MCF 10A (cell line): ENCODE measurements around the gene HECTD2. TPM values are rescaled to one million over a fixed set of nuclear protein-coding genes. Genes with fewer than 3 reads are reported as not detected.
A peak's percentile ranks its signal among the peaks of the same experiment; 100 is the strongest.

ENCODE experiments used
- BruUV-seq: library from RNA; stranded (reverse); fragments of 400-500 nt; replicated peaks from 2 replicates; lab custom pipeline; 2021; lab: Mats Ljungman, UMichigan
- CTCF ChIA-PET: fragments of 300-600 bp; sonication (Branson Sonifier 250); formaldehyde crosslinking; extraction: SDS; loops from one replicate; lab custom pipeline; 2021; ENCODE audit warnings: antibody characterized with exemption, inconsistent platforms; lab: Yijun Ruan, JAX
- POLR2A ChIA-PET: fragments of 300-600, 350-650 bp; sonication (Branson Sonifier 250); formaldehyde crosslinking; extraction: SDS; loops from one replicate; lab custom pipeline; 2020; ENCODE audit warnings: antibody characterized with exemption, inconsistent platforms; lab: Yijun Ruan, JAX
- DNase-seq: peaks from one replicate; pipeline ENCODE4 v3.0.0-alpha.2; 2018; ENCODE audit not compliant: unreplicated experiment
- H3K27ac Mint-ChIP-seq: one replicate; pipeline ENCODE4 v1.8.0; 2022; ENCODE audit warnings: mild to moderate bottlenecking, low read depth, mixed read lengths; ENCODE audit not compliant: unreplicated experiment
- H3K27me3 Mint-ChIP-seq: one replicate; pipeline ENCODE4 v1.8.0; 2022; ENCODE audit warnings: mixed read lengths; ENCODE audit not compliant: insufficient read depth, unreplicated experiment
- H3K36me3 Mint-ChIP-seq: one replicate; pipeline ENCODE4 v1.8.0; 2022; ENCODE audit warnings: mild to moderate bottlenecking, moderate library complexity, mixed read lengths; ENCODE audit not compliant: insufficient read depth, unreplicated experiment
- H3K4me1 Mint-ChIP-seq: one replicate; pipeline ENCODE4 v1.8.0; 2022; ENCODE audit warnings: mixed read lengths; ENCODE audit not compliant: insufficient read depth, unreplicated experiment
- H3K4me3 Mint-ChIP-seq: one replicate; pipeline ENCODE4 v1.8.0; 2022; ENCODE audit warnings: mild to moderate bottlenecking, moderate library complexity, mixed read lengths; ENCODE audit not compliant: unreplicated experiment
- H3K9me3 Mint-ChIP-seq: one replicate; pipeline ENCODE4 v1.8.0; 2022; ENCODE audit warnings: mixed read lengths; ENCODE audit not compliant: unreplicated experiment
- CTCF ChIP-seq: fragments of 200-600 bp; IDR thresholded peaks from one replicate; pipeline ENCODE4 v1.8.0; 2022; ENCODE audit warnings: antibody characterized with exemption, mild to moderate bottlenecking; ENCODE audit not compliant: unreplicated experiment
- intact Hi-C: fragments of 100-400 bp; cut with micrococcal nuclease; formaldehyde crosslinking; loops from 2 replicates; pipeline ENCODE4 v1.14.1; 2022
- total RNA-seq: library from RNA; stranded (reverse); gene quantifications from 2 replicates; pipeline ENCODE4 v1.2.3, GENCODE V29; 2022

HECTD2 gene
- total RNA-seq, 1 experiment from 2014 or later: 5.9 TPM

GRCh38 chr10:91420868-91421267 is 10.7 kb downstream of the HECTD2 start:
- intact Hi-C loops: no loop called here
- ChIA-PET POLR2A (interaction anchor here (4.8 kb wide), 1 partner anchor 10 kb away, joined by 38 read pairs; the partner anchor contains the start of gene HECTD2), CTCF (interaction anchor here (0.6 to 1.3 kb wide), 4 partner anchors 11 to 464 kb away, joined by 3 to 5 read pairs (median 4); no protein-coding TSS in a partner anchor)
- H3K9me3 Mint-ChIP-seq: no peaks in the 10 kb centered on the region
- H3K27ac Mint-ChIP-seq: no peak overlapping the region
- H3K27me3 Mint-ChIP-seq: no peaks in the 10 kb centered on the region
- peak overlapping the region; percentile 8 for H3K4me3 Mint-ChIP-seq
- BruUV-seq: no TSS peak
- DNase-seq: peak; percentile 60
- no peak for TF ChIP-seq CTCF
- H3K36me3 Mint-ChIP-seq: no peaks in the 10 kb centered on the region
- H3K4me1 Mint-ChIP-seq: peaks cover 13% of the 10 kb centered on the region

GRCh38 chr10:91422915-91423314 is 12.8 kb downstream of the HECTD2 start:
- H3K4me1 Mint-ChIP-seq: peaks cover 13% of the 10 kb centered on the region
- intact Hi-C loops: no loop called here
- no peaks in the 10 kb centered on the region for H3K27me3 Mint-ChIP-seq
- H3K4me3 Mint-ChIP-seq: no peak overlapping the region
- POLR2A ChIA-PET: interaction anchor here (1.5 to 4.8 kb wide), 2 partner anchors 9 to 13 kb away, joined by 4 to 38 read pairs; partner anchors contain the start of gene HECTD2
- BruUV-seq: no TSS peak
- no peaks in the 10 kb centered on the region for H3K9me3 Mint-ChIP-seq
- CTCF ChIA-PET: interaction anchor here (0.6 to 0.9 kb wide), 2 partner anchors 124 to 207 kb away, joined by 3 to 5 read pairs; no protein-coding TSS in a partner anchor
- H3K27ac Mint-ChIP-seq: no peak overlapping the region
- DNase-seq: no peak
- TF ChIP-seq CTCF: no peak
- H3K36me3 Mint-ChIP-seq: no peaks in the 10 kb centered on the region

GRCh38 chr10:91424016-91424415 is 13.9 kb downstream of the HECTD2 start:
- Mint-ChIP-seq H3K4me1 (peaks cover 13% of the 10 kb centered on the region), H3K27me3 (no peaks in the 10 kb centered on the region), H3K36me3 (no peaks in the 10 kb centered on the region), H3K4me3 (no peak overlapping the region), H3K27ac (no peak overlapping the region), H3K9me3 (no peaks in the 10 kb centered on the region)
- CTCF ChIA-PET: interaction anchor here (0.5 to 0.7 kb wide), 3 partner anchors 197 to 380 kb away, joined by 3 to 4 read pairs (median 3); no protein-coding TSS in a partner anchor
- intact Hi-C loops: no loop called here
- POLR2A ChIA-PET: interaction anchor here (1.5 to 4.8 kb wide), 2 partner anchors 10 to 14 kb away, joined by 4 to 38 read pairs; partner anchors contain the start of gene HECTD2
- DNase-seq: peak; percentile 8
- TF ChIP-seq CTCF: no peak
- BruUV-seq: no TSS peak

- DNase-seq: no peak
- no TSS peak for BruUV-seq
- no peak for TF ChIP-seq CTCF
- Mint-ChIP-seq H3K4me3 (no peak overlapping the region), H3K4me1 (peaks cover 6% of the 10 kb centered on the region), H3K36me3 (no peaks in the 10 kb centered on the region), H3K9me3 (no peaks in the 10 kb centered on the region), H3K27me3 (no peaks in the 10 kb centered on the region), H3K27ac (no peak overlapping the region)
- POLR2A ChIA-PET: no interaction called here
- CTCF ChIA-PET: interaction anchor here (0.8 kb wide), 1 partner anchor 11 kb away, joined by 5 read pairs; no protein-coding TSS in a partner anchor
- intact Hi-C loops: no loop called here
These were observed 22.0 kb downstream of the HECTD2 start for GRCh38 chr10:91432175-91432574.
